Activated naive CD4-positive, alpha-beta T cell treated with anti-CD3 and anti-CD28 coated beads, Interleukin-2, amount 50 U/mL, for 72 hours (primary cell): Measurements from ENCODE around the gene UBA52. TPM values are rescaled to one million over a fixed set of nuclear protein-coding genes. Genes with fewer than 3 reads are reported as not detected.

ENCODE experiments used
- total RNA-seq, 2 donors: library from RNA; stranded (reverse); gene quantifications; one replicate each; pipeline ENCODE4 v1.2.3, GENCODE V29; 2022

The UBA52 gene
- total RNA-seq, 2 donors from 2014 or later: 1,677 to 1,782 TPM

Other genes with a start within 250 kb of the UBA52 start
- gene LSM4, start 248.8 kb upstream of the UBA52 start, total RNA-seq: 100 to 1,000 TPM; 280 to 379 TPM
- gene PGPEP1, start 231.3 kb upstream of the UBA52 start, total RNA-seq: 10 to 100 TPM; 38.3 to 47.2 TPM
- gene GDF15, start 185.7 kb upstream of the UBA52 start, total RNA-seq: 1 to 10 TPM in 1 of 2 donors, under 1 TPM in 1; 0.29 to 1.4 TPM
- gene LRRC25, start 174.2 kb upstream of the UBA52 start, total RNA-seq: not detected
- gene SSBP4, start 152.5 kb upstream of the UBA52 start, total RNA-seq: 100 to 1,000 TPM in 1 of 2 donors, 10 to 100 TPM in 1; 31.7 to 102 TPM
- gene ISYNA1, start 133.7 kb upstream of the UBA52 start, total RNA-seq: 10 to 100 TPM; 19.7 to 30.8 TPM
- 10 to 100 TPM; 18.8 to 23.0 TPM for gene ELL, start 49.8 kb upstream of the UBA52 start, total RNA-seq
- 100 to 1,000 TPM; 153 to 236 TPM for gene FKBP8, start 28.3 kb upstream of the UBA52 start, total RNA-seq
- 100 to 1,000 TPM in 1 of 2 donors, 10 to 100 TPM in 1; 75.8 to 122 TPM for gene KXD1, start 14.0 kb upstream of the UBA52 start, total RNA-seq
- gene REX1BD, start 16.9 kb downstream of the UBA52 start, total RNA-seq: 10 to 100 TPM; 25.2 to 64.0 TPM
- gene CRLF1, start 34.9 kb downstream of the UBA52 start, total RNA-seq: not detected
- under 1 TPM in 1 of 2 donors, not detected in 1; 0.64 TPM for gene TMEM59L, start 41.0 kb downstream of the UBA52 start, total RNA-seq
- 10 to 100 TPM in 1 of 2 donors, 1 to 10 TPM in 1; 9.2 to 13.5 TPM for gene KLHL26, start 65.2 kb downstream of the UBA52 start, total RNA-seq
- gene CRTC1, start 111.8 kb downstream of the UBA52 start, total RNA-seq: 1 to 10 TPM; 5.6 to 7.1 TPM
- gene COMP, start 219.4 kb downstream of the UBA52 start, total RNA-seq: not detected